GM08714 (cell line): ENCODE measurements around the gene GRIN2A.

ENCODE experiments used
- H3K4me3 ChIP-seq: fragments of 200-500 bp; sonication (Bioruptor generic); 2 replicates; pipeline ENCODE4 v1.5.1; 2014; ENCODE audit warnings: mild to moderate bottlenecking, low read length, inconsistent platforms
- ZNF274 ChIP-seq: IDR thresholded peaks from 2 replicates; pipeline ENCODE4 v1.6.1; 2012; ENCODE audit warnings: mild to moderate bottlenecking, low read depth, low read length

GRIN2A gene

GRCh38 chr16:10100829-10101228, 81.4 kb downstream of the GRIN2A start:
- TF ChIP-seq ZNF274, result no peak
- no peak overlapping the region for H3K4me3 ChIP-seq

GRCh38 chr16:10098991-10099390, 83.2 kb downstream of the GRIN2A start:
- no peak overlapping the region for H3K4me3 ChIP-seq
- TF ChIP-seq ZNF274, result no peak

GRCh38 chr16:10097271-10097670, 85.0 kb downstream of the GRIN2A start:
- no peak overlapping the region for H3K4me3 ChIP-seq
- no peak for TF ChIP-seq ZNF274

GRCh38 chr16:10093576-10093975, 88.7 kb downstream of the GRIN2A start:
- H3K4me3 ChIP-seq, result no peak overlapping the region
- TF ChIP-seq ZNF274, result no peak

GRCh38 chr16:10090816-10091215, 91.4 kb downstream of the GRIN2A start:
- no peak for TF ChIP-seq ZNF274

GRCh38 chr16:10088380-10088793, 93.8 kb downstream of the GRIN2A start:
- no peak overlapping the region for H3K4me3 ChIP-seq
- no peak for TF ChIP-seq ZNF274

More at GRCh38 chr16:10090816-10091215, 91.4 kb downstream of the GRIN2A start:
- no peak overlapping the region for H3K4me3 ChIP-seq

- no peak for TF ChIP-seq ZNF274
- H3K4me3 ChIP-seq, result no peak overlapping the region
Observed at GRCh38 chr16:10087151-10087550, 95.1 kb downstream of the GRIN2A start.

GRCh38 chr16:10086620-10087019, 95.6 kb downstream of the GRIN2A start:
- no peak overlapping the region for H3K4me3 ChIP-seq
- TF ChIP-seq ZNF274, result no peak

- H3K4me3 ChIP-seq, result no peak overlapping the region
- TF ChIP-seq ZNF274, result no peak
Observed at GRCh38 chr16:10085078-10085798, 97.0 kb downstream of the GRIN2A start.

- H3K4me3 ChIP-seq, result no peak overlapping the region
- no peak for TF ChIP-seq ZNF274
Observed at GRCh38 chr16:10083301-10083700, 98.9 kb downstream of the GRIN2A start.

GRCh38 chr16:10081201-10081940, 100.9 kb downstream of the GRIN2A start:
- H3K4me3 ChIP-seq, result no peak overlapping the region
- no peak for TF ChIP-seq ZNF274

- TF ChIP-seq ZNF274, result no peak
- no peak overlapping the region for H3K4me3 ChIP-seq
Observed at GRCh38 chr16:10080051-10080772, 102.0 kb downstream of the GRIN2A start.

- no peak for TF ChIP-seq ZNF274
- no peak overlapping the region for H3K4me3 ChIP-seq
Observed at GRCh38 chr16:10078541-10078949, 103.7 kb downstream of the GRIN2A start.

- TF ChIP-seq ZNF274, result no peak
- H3K4me3 ChIP-seq, result no peak overlapping the region
Observed at GRCh38 chr16:10077861-10078260, 104.4 kb downstream of the GRIN2A start.

- no peak for TF ChIP-seq ZNF274
- H3K4me3 ChIP-seq, result no peak overlapping the region
Observed at GRCh38 chr16:10076037-10076436, 106.2 kb downstream of the GRIN2A start.
